Stomach (tissue), 4 donors: Measurements from ENCODE around the gene GOLGA6L25.
"Not testable (repeated sequence)": the region's sequence is repeated elsewhere in the genome, so short reads cannot be mapped to it uniquely, and the experiment has no call there.

Source experiments
- POLR2A ChIP-seq, 4 donors: fragments of 450-650 bp; IDR thresholded peaks; one replicate each; pipeline ENCODE4 v1.6.1; 2016; ENCODE audit warnings: antibody characterized with exemption in 4 of 4, control low read depth in 2 of 4, mild to moderate bottlenecking in 1 of 4, moderate library complexity in 1 of 4
- TF ChIP-seq, protein P1 (sequence below), 7 experiments: fragments of 450-650 bp in 4 of 7; fragments of 200-600 bp in 3 of 7; sonication (generic) in 3 of 7; IDR thresholded peaks; one replicate each; pipeline ENCODE4 v1.5.1; 2016 to 2019; ENCODE audit warnings: antibody characterized with exemption in 7 of 7, control low read depth in 2 of 7, mild to moderate bottlenecking in 1 of 7

DNA sequence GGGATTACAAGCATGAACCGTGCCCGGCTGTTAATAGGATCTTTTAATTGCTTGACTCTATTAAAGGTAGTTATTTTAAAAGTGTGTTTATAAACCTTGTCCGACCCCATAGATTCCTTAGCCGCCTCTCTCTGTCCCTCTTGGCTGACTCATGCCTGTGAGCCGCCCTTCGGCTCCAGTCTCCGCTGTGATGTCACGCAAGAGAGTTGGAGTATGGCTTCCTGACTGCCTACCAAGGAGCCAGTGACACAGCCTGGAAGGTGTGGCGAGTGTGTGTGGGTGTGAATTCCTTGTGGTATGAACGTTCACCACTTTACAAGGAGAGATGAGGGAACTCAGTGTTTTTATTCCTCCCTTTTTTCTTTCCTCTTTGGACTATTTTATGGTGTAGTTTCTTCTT is 44.1 kb downstream of the GOLGA6L25 start:
- not testable (repeated sequence) for TF ChIP-seq POLR2A (IDR thresholded peaks at IDR 0.05)
- TF ChIP-seq, protein P1, sequence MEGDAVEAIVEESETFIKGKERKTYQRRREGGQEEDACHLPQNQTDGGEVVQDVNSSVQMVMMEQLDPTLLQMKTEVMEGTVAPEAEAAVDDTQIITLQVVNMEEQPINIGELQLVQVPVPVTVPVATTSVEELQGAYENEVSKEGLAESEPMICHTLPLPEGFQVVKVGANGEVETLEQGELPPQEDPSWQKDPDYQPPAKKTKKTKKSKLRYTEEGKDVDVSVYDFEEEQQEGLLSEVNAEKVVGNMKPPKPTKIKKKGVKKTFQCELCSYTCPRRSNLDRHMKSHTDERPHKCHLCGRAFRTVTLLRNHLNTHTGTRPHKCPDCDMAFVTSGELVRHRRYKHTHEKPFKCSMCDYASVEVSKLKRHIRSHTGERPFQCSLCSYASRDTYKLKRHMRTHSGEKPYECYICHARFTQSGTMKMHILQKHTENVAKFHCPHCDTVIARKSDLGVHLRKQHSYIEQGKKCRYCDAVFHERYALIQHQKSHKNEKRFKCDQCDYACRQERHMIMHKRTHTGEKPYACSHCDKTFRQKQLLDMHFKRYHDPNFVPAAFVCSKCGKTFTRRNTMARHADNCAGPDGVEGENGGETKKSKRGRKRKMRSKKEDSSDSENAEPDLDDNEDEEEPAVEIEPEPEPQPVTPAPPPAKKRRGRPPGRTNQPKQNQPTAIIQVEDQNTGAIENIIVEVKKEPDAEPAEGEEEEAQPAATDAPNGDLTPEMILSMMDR (IDR thresholded peaks at IDR 0.05), result not testable (repeated sequence)
